CD14-positive monocyte (primary cell): ENCODE data around the gene LDAH. TPM values are rescaled to one million over a fixed set of nuclear protein-coding genes. Genes with fewer than 3 reads are reported as not detected.

Source experiments
- DNase-seq, 3 donors: peaks; one replicate each; pipeline ENCODE4 v3.0.0-alpha.2; 2011 to 2022
- H2AFZ ChIP-seq: 2 replicates; pipeline ENCODE4 v1.6.0; 2012; ENCODE audit warnings: mild to moderate bottlenecking, low read depth, low read length, inconsistent platforms; ENCODE audit not compliant: insufficient read depth, poor library complexity, severe bottlenecking
- H3K27ac ChIP-seq, 2 donors: 1 replicate in 1 of 2; 2 replicates in 1 of 2; pipeline ENCODE4 v1.5.1; 2012 to 2013; ENCODE audit warnings: low read length in 2 of 2, control low read depth in 1 of 2, inconsistent platforms in 1 of 2, low read depth in 1 of 2, mild to moderate bottlenecking in 1 of 2
- H3K27me3 ChIP-seq, 2 donors: one replicate each; pipeline versions ENCODE4 v1.6.0 to v1.6.1; 2011 to 2013; ENCODE audit warnings: low read length in 2 of 2; ENCODE audit not compliant: control insufficient read depth in 2 of 2, insufficient read depth in 2 of 2
- H3K36me3 ChIP-seq, 2 donors: replicated peaks in 1 of 2; 1 replicate in 1 of 2; 2 replicates in 1 of 2; pipeline versions ENCODE4 v1.5.1 to v1.6.1; 2012 to 2013; ENCODE audit warnings: low read length in 2 of 2, control low read depth in 1 of 2, inconsistent platforms in 1 of 2, mild to moderate bottlenecking in 1 of 2; ENCODE audit not compliant: insufficient read depth in 2 of 2, control insufficient read depth in 1 of 2
- H3K4me1 ChIP-seq, 2 donors: 1 replicate in 1 of 2; 2 replicates in 1 of 2; pipeline versions ENCODE4 v1.5.1 to v1.6.1; 2012 to 2013; ENCODE audit warnings: low read length in 2 of 2, control low read depth in 1 of 2, inconsistent platforms in 1 of 2, mild to moderate bottlenecking in 1 of 2, moderate library complexity in 1 of 2; ENCODE audit not compliant: insufficient read depth in 2 of 2, control insufficient read depth in 1 of 2
- H3K4me2 ChIP-seq: replicated peaks from 2 replicates; pipeline ENCODE3; 2012; ENCODE audit warnings: low read length, moderate library complexity, mild to moderate bottlenecking; ENCODE audit not compliant: poor library complexity, severe bottlenecking; ENCODE audit errors: extremely low read depth
- H3K4me3 ChIP-seq, 3 experiments: fragments of 200-600 bp in 1 of 3; sonication (generic) in 1 of 3; replicated peaks in 1 of 3; 1 replicate in 2 of 3; 2 replicates in 1 of 3; pipeline ENCODE4 v1.5.1; 2011 to 2013; ENCODE audit warnings: low read length in 3 of 3, mild to moderate bottlenecking in 3 of 3, control low read depth in 2 of 3, low read depth in 2 of 3, inconsistent platforms in 1 of 3, moderate library complexity in 1 of 3
- H3K79me2 ChIP-seq: 2 replicates; pipeline ENCODE4 v1.6.0; 2012; ENCODE audit warnings: mild to moderate bottlenecking, control low read depth, inconsistent platforms, low read length, moderate library complexity; ENCODE audit not compliant: insufficient read depth
- H3K9ac ChIP-seq: 2 replicates; pipeline ENCODE4 v1.6.0; 2017; ENCODE audit warnings: low read length, mild to moderate bottlenecking; ENCODE audit not compliant: insufficient read depth, poor library complexity, severe bottlenecking
- H3K9me3 ChIP-seq, 2 donors: replicated peaks in 1 of 2; 1 replicate in 1 of 2; 2 replicates in 1 of 2; pipeline versions ENCODE4 v1.5.1 to v1.6.1; 2012 to 2013; ENCODE audit warnings: low read length in 2 of 2, control low read depth in 1 of 2; ENCODE audit not compliant: control insufficient read depth in 1 of 2, insufficient read depth in 1 of 2
- H4K20me1 ChIP-seq: 2 replicates; pipeline ENCODE4 v1.6.0; 2012; ENCODE audit warnings: mild to moderate bottlenecking, low read length, control low read depth, moderate library complexity; ENCODE audit not compliant: insufficient read depth
- H3K27ac Mint-ChIP-seq, 7 donors: one replicate each; pipeline ENCODE4 v1.8.0; 2020; ENCODE audit warnings: mild to moderate bottlenecking in 7 of 7, mixed read lengths in 7 of 7, moderate library complexity in 6 of 7, inconsistent platforms in 2 of 7
- H3K27me3 Mint-ChIP-seq, 3 donors: one replicate each; pipeline ENCODE4 v1.8.0; 2021 to 2022; ENCODE audit warnings: low read depth in 3 of 3, mild to moderate bottlenecking in 3 of 3, mixed read lengths in 3 of 3, moderate library complexity in 3 of 3, inconsistent platforms in 1 of 3
- H3K36me3 Mint-ChIP-seq, 2 donors: one replicate each; pipeline ENCODE4 v1.8.0; 2020; ENCODE audit warnings: mixed read lengths in 2 of 2, inconsistent platforms in 1 of 2, mild to moderate bottlenecking in 1 of 2
- H3K4me1 Mint-ChIP-seq: one replicate; pipeline ENCODE4 v1.8.0; 2020; ENCODE audit warnings: mild to moderate bottlenecking, mixed read lengths
- H3K4me3 Mint-ChIP-seq, 2 donors: one replicate each; pipeline ENCODE4 v1.8.0; 2020; ENCODE audit warnings: mild to moderate bottlenecking in 2 of 2, mixed read lengths in 2 of 2, moderate library complexity in 1 of 2
- H3K9me3 Mint-ChIP-seq, 7 donors: one replicate each; pipeline ENCODE4 v1.8.0; 2020 to 2022; ENCODE audit warnings: mixed read lengths in 7 of 7, mild to moderate bottlenecking in 6 of 7, moderate library complexity in 6 of 7, inconsistent platforms in 2 of 7
- WGBS: methylation state at CpG from one replicate; pipeline ENCODE4 v1.1.5; 2013; ENCODE audit warnings: missing lambda C conversion rate; ENCODE audit not compliant: insufficient coverage; 5-methylcytosine and 5-hydroxymethylcytosine counted together
- intact Hi-C, 2 donors: fragments of 100-400 bp; cut with micrococcal nuclease; formaldehyde crosslinking; loops; one replicate each; pipeline versions ENCODE4 v1.15.0 to v1.15.1; 2023
- polyA plus RNA-seq, 3 donors: library from polyadenylated mRNA; depleted of rRNA in 1 of 3; unstranded in 2 of 3; stranded (reverse) in 1 of 3; fragments of 300-500 nt in 2 of 3; fragments of >200 nt in 1 of 3; fragmentation: Illumina TruSeq in 2 of 3; gene quantifications; 1 replicate in 2 of 3; 2 replicates in 1 of 3; pipeline ENCODE4 v1.2.3, GENCODE V29; 2012 to 2021
- TF ChIP-seq, protein P1 (sequence below): fragments of 200-600 bp; IDR thresholded peaks from one replicate; pipeline ENCODE4 v1.8.0; 2022; ENCODE audit warnings: antibody characterized with exemption, mild to moderate bottlenecking

Gene LDAH
- polyA plus RNA-seq, 3 donors, result 3.7 to 5.7 (median 5.0) TPM

GRCh38 chr2:20648206-20648605 is 174.7 kb downstream of the LDAH start:
- H3K27ac Mint-ChIP-seq, result peak overlapping the region in 4 of 7 donors; percentile 0 to 51 (median 20)
- DNase-seq, result no peak
- Histone ChIP-seq H2AFZ (no peak overlapping the region), H3K79me2 (peaks cover 43% of the 10 kb centered on the region), H3K4me2 (no peak overlapping the region), H3K4me1 (peaks cover 26 to 30% of the 10 kb centered on the region in 2 donors), H3K4me3 (no peak overlapping the region), H4K20me1 (peaks cover 60% of the 10 kb centered on the region), H3K36me3 (peaks cover 31 to 47% of the 10 kb centered on the region in 2 donors), H3K9me3 (no peaks in the 10 kb centered on the region), H3K9ac (no peak overlapping the region), H3K27me3 (no peaks in the 10 kb centered on the region), H3K27ac (no peak overlapping the region)
- H3K9me3 Mint-ChIP-seq, result peaks cover 0 to 2% (median 0%) of the 10 kb centered on the region in 7 donors
- H3K4me1 Mint-ChIP-seq, result peaks cover 51% of the 10 kb centered on the region
- peaks cover 0 to 4% (median 2%) of the 10 kb centered on the region in 3 donors for H3K27me3 Mint-ChIP-seq
- WGBS, result 99% methylated on average over 4 of the region's 4 CpGs
- H3K36me3 Mint-ChIP-seq, result peaks cover 41 to 50% of the 10 kb centered on the region in 2 donors
- TF ChIP-seq, protein P1, sequence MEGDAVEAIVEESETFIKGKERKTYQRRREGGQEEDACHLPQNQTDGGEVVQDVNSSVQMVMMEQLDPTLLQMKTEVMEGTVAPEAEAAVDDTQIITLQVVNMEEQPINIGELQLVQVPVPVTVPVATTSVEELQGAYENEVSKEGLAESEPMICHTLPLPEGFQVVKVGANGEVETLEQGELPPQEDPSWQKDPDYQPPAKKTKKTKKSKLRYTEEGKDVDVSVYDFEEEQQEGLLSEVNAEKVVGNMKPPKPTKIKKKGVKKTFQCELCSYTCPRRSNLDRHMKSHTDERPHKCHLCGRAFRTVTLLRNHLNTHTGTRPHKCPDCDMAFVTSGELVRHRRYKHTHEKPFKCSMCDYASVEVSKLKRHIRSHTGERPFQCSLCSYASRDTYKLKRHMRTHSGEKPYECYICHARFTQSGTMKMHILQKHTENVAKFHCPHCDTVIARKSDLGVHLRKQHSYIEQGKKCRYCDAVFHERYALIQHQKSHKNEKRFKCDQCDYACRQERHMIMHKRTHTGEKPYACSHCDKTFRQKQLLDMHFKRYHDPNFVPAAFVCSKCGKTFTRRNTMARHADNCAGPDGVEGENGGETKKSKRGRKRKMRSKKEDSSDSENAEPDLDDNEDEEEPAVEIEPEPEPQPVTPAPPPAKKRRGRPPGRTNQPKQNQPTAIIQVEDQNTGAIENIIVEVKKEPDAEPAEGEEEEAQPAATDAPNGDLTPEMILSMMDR, result no peak
- intact Hi-C loops, result loop anchor here in 1 of 2 donors (10.0 kb wide), 1 partner anchor 763 kb away; no protein-coding TSS in a partner anchor
- no peak overlapping the region for H3K4me3 Mint-ChIP-seq

GRCh38 chr2:20647738-20648137 is 175.2 kb downstream of the LDAH start:
- Mint-ChIP-seq H3K27me3 (peaks cover 0 to 5% (median 2%) of the 10 kb centered on the region in 3 donors), H3K36me3 (peaks cover 46 to 53% of the 10 kb centered on the region in 2 donors), H3K9me3 (peaks cover 0 to 2% (median 0%) of the 10 kb centered on the region in 7 donors), H3K27ac (peak overlapping the region in 4 of 7 donors; percentile 0 to 46 (median 32)), H3K4me1 (peaks cover 51% of the 10 kb centered on the region), H3K4me3 (no peak overlapping the region)
- H3K9me3 ChIP-seq, result no peaks in the 10 kb centered on the region
- TF ChIP-seq, protein P1, result no peak
- peaks cover 64% of the 10 kb centered on the region for H4K20me1 ChIP-seq
- no peak overlapping the region for H3K4me3 ChIP-seq
- H3K4me1 ChIP-seq, result peaks cover 26 to 30% of the 10 kb centered on the region in 2 donors
- 96% methylated on average over 8 of the region's 8 CpGs for WGBS
- intact Hi-C loops, result loop anchor here in 1 of 2 donors (10.0 kb wide), 1 partner anchor 763 kb away; no protein-coding TSS in a partner anchor
- no peak for DNase-seq
- H3K79me2 ChIP-seq, result peaks cover 43% of the 10 kb centered on the region
- H3K27ac ChIP-seq, result no peak overlapping the region
- H2AFZ ChIP-seq, result no peak overlapping the region
- H3K36me3 ChIP-seq, result peaks cover 35 to 51% of the 10 kb centered on the region in 2 donors
- no peak overlapping the region for H3K9ac ChIP-seq
- no peak overlapping the region for H3K4me2 ChIP-seq
- no peaks in the 10 kb centered on the region for H3K27me3 ChIP-seq
